Measurements from ENCODE around the gene ANKRD12.
A peak's percentile ranks its signal among the peaks of the same experiment; 100 is the strongest.
"Not testable (repeated sequence)": the region's sequence is repeated elsewhere in the genome, so short reads cannot be mapped to it uniquely, and the experiment has no call there.

The ANKRD12 gene

DNA sequence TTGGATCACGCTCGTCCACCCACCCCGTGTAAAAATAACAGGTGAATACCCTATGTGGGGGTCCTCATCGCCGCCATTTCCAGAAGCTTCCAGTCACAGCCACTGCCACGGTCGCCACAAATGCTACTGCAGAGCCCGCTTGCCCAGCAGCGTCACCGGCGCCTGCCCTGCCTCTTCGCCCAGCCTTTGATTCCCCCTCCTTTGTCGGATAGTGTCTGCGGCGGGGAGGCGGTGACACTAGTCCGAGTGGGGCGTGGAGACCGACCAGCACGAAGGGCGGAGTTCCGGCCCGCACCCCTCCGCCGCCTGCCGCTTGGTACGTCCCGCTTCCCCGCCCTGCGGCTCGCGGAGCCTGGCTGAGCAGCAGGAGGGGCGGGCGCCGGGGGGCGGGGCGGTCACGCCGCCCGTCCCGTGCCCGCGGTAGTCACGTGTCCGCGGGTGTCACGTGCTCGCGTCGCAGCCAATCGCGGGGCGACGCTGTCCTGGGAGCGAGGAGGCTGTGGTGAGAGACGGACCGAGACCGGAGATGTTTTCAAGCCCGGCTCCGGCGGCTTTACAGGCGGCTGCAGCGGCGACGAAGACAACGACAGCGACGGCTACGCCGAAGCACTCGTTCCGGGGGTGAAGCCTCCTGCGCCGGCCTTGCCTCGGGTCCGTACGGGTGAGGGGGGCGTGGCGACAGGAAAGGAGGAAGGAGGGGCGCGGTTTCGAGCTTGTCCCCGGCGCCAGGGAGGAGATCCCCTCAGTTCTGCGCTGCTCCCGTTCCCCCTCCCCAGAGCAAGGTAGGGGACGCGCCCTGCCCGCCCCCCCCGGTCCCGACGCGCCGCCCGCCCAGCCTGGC lies at the start of gene ANKRD12:
TSS of gene ANKRD12 (plus strand) at position 467 of the 841 bp plus-strand sequence. CDS start 45,652 bp downstream, outside the sequence.
- peak; percentile 98 for DNase-seq

DNA sequence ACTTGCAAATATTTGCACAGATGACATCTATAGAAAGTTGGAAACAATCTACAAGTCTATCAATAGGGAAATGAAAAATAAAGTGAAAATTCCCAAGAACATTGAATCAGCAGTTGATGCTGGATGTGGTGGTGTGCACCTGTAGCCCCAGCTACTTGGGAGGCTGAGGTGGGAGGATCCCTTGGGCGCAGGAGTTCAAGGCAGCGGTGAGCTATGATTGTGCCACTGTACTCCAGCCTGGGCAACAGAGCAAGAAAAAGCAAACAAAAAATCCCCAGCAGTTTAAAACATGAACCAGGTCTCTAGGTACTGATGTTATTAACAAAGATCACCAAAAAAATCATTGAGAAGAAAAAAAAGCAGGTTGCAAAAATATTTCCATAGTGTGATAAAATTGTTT lies 49.4 kb upstream of the ANKRD12 start:
- no peak for DNase-seq

DNA sequence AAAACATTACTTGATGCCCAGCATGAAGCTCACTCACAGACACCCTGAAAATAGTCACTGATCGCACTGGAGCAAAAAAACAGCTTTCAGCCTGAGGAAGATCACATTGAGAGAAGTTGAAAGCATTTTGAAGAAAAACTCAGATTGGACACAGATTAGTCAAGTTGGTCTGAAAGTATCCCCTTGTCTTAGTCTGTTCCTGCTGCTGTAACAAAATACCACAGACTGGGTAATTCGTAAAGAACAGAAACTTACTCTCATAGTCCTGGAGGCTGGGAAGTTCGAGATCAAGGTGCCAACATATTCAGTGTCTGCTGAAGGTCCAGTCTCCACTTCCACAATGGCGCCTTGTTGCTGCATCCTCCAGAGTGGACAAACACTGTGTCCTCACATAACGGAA lies 48.3 kb upstream of the ANKRD12 start:
- no peak for DNase-seq

DNA sequence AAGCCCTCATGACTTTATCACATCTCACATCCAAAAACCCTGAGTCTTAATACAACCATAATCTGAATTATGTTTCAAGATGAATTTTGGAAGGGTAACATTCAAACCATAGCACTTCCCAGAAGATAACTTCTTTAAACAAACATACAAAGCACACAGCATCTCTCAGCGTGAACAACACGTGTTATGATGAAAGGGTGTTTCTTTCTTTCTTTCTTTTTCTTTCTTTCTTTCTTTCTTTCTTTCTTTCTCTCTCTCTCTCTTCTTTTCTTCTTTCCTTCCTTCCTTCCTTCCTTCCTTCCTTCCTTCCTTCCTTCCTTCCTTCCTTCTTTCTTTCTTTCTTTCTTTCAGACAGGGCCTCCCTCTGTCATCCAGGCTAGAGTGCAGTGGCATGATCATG lies 47.9 kb upstream of the ANKRD12 start:
- DNase-seq, result not testable (repeated sequence)

DNA sequence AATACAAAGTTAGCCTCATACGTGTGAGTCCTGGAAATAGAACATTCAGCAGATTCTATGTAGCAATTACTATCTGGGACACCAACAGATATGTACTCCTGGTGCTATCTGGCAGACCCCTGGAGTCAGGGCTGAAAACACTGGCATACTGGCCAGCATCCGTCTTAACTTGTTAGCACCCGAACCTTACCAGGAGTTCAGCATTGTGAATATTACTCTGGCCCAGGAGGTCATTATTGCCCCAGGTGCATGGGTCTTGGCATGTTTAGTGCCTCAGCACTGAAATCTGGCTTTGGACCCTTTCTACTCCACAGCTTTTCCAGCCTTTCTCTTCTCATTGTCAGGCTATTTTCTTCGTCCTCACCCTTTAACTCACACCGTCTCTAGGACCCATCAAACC lies 46.0 kb upstream of the ANKRD12 start:
- DNase-seq, result no peak

DNA sequence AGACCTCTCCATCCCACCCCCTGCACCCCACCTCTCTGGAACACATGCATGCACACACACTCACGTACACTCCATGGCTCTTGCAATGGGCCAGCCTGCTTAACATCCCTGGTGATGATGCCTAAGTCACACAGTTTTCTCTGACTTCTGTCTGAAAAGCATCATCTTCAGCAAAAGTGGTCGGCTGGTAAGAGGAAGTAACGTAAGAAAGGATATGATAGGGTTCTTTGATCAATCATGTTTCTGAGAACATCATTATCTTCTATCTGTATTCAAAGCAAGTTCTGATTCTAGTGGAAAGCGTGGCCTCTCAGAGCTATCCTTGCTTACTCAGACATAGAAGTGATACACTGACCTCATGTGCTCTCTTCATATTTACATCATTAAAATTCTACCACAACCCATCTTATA lies 45.5 kb upstream of the ANKRD12 start:
- no peak for DNase-seq

DNA sequence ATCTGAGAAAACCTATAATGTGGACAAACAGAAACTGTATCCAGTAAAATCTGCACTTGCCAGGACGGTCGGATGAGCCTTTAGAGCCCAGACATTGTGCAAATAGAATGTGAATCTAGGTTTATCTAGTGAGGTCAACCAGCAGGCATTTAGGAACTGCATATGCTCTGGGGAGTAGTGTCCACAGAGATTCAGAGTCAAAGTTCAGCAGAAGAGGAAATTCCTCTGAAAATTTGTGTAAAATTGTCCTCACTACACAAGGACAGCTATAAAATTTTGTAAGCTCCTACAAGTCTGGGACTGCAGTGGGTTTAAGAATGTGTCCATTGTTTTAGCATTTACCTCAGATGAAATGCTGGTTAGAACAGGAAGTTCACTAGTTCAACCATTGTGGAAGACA lies 43.9 kb upstream of the ANKRD12 start:
- no peak for DNase-seq

DNA sequence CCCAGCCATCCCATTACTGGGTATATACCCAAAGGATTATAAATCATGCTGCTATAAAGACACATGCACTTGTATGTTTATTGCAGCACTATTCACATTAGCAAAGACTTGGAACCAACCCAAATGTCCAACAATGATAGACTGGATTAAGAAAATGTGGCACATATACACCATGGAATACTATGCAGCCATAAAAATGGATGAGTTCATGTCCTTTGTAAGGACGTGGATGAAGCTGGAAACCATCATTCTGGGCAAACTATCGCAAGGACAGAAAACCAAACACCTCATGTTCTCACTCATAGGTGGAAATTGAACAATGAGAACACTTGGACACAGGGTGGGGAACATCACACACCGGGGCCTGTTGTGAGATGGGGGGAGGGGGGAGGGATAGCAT lies 43.5 kb upstream of the ANKRD12 start:
- DNase-seq, result not testable (repeated sequence)

DNA sequence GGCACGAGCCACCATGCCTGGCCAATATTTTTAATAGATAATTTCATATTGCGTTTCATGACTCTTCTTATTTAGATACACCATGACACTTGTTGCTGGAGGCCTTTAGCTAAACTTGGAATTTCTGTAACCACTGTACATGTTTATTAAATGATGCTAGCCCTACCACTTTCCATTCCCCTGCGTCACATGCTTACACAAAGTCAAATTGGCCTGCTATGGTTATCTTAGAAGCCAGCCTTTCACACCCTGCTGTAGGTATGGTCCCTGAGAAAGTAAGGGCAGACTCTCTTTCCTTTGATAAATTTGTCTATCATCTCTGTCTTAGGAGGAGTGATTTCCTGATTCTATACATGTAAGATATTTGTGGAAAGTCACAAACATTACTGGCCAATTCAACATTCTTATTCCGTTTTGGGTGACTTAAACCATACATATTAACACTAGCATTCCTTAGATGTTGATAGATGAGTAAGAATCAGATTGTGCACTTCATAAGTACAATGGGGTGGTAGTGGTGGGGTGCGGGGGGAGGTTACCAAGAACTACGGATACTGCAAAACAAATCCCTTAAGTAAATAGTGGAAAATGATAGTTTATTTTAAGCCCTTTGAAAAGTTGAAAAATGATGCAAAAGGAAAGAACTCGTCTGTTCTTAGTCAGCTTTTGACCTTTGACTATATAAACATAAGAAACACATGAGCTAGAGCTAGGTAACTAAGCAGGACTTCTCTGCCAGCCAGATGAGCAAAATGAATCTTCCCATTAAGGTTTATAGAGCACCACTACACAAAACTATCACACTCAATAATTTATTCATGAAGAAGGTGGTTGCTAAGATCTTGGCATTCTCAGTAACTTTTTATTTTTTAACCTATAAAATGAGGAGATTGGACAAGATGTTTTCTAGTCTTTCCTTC lies 42.0 kb upstream of the ANKRD12 start:
- no peak for DNase-seq

DNA sequence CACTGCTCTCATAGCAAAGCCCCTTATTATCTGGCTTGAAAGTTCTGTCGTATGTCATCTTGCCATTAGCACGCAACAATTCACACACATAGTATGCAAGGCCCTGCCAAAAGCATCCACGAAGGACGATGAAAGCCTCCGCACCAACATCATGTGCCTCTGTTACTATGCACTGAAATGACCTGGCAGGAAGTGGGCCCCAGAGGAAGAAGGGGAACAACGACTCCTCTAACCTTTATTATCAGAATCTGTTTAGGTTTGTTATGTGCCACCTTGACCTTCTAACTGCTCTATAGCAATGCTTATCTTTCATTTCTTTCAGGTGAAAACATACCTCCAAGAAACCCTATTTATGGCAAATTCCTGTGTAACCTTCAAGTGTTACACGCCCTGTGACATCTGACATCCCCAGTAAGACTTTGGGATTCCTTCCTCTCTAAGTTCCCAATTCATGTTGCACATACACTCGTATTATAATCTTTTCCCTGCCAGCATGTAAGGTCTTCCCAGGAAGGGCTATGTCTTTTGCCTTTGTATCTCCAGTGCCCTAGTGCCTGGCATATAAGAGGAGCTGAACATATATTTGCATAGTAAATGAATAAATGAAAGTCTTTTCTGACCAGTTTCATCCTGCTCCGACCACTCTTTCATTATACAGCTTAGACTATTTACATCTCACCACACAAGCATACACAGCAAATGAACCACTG lies 41.1 kb upstream of the ANKRD12 start:
- DNase-seq, result no peak

DNA sequence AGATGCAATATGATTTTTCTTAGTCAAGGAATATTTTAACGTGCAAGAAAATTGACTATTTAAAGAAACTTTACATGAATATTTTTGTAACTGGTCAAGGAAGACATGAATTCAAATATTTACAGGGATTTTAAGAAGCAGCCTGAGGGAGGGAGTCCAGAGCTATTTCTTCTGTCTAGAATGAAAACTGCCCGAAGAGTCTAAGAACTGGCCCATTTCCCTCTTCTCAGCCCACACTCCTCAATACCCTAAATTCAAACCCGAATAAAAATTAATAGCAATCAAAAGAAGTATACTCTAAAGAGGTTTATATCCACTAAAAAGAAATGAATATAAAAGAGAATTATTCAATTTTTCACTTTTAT lies 40.6 kb upstream of the ANKRD12 start:
- no peak for DNase-seq

DNA sequence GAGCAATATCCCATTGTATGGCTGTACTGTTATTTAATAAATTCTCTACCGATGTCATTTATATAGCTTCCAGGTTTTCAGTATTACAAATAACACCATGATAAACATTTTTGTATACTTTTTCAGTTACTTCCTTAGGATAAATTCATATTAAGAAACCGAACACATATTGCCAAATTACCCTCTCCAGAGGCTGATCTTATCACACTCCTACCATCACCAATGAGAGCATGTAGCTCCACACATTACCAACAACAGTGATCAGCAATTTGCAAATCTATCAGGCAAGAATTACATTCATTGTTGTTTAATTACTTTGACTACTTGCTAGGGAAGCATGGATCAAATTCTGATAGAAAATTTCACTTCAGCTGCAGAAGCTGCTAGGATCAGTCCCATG lies 39.9 kb upstream of the ANKRD12 start:
- no peak for DNase-seq

DNA sequence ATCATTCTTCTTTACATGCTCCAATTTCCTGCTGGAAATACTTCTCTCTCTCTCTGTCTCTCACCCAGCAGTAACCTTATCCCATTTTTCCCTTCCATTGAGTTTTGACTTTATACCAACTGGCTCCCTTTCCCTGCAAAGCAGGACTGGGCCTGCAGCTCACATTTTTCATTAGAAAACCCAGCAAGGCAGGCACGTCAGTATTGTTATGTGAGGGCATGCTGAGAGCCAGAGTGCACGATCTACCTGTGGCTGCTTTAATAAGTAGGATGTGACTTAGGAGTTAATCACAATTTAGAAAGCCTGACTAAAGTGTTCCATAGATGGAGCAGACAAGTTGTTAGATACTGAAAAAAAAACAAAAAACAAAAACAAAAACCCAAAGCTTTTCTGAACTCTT lies 39.2 kb upstream of the ANKRD12 start:
- no peak for DNase-seq

DNA sequence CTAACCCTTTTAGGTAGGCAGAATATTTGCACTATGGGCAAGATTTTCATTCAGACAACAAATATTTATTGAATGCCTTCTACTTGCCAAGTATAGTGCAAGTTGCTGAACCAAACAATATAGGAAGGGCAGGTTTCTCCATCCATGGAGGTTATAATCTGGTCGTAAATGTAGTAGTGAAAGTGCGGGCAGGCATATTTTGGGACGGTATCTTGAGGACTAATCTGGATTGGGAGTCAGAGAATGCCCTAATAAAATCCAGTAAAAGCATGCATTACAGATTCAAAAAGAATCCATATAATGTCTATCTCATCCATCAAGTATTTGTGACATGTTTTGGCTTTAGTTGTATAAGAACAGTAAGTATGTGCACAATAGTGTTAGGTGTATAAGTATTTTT lies 35.8 kb upstream of the ANKRD12 start:
- no peak for DNase-seq

DNA sequence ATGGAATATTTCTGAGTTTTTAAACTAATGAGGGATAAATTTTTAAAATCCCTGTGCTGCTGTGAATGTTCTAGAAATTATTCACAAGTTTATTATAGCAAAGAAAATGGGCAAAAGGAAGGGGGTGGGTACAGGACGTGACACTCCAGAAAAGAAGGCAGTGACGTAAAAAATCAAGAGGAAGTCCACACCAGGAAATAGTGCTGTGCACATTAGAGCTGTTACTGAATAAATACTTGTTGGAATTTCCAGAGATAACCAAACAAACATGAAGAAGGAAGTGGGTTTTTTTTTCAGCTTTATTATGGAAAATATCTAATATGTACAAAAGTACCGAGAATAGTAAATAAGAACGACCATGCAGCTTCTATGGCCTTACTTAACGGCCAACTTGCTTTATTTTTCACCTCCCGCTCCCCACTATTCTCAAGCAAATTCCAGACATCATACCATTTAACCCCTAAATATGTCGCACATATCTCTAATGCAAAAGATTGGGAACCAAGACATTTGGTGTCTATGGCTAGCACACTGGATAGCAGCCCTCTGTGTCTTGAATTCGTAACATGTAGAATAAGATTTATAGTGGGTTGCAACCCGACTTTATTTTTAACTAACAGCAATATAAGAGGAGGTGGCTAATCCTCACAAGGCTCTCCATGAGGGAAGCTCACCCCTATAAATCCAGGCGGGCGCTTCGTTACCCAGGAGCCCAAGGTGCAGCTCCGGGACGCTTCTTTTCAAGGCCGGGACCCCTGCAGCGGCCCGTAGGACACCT lies 34.7 kb upstream of the ANKRD12 start:
- no peak for DNase-seq

DNA sequence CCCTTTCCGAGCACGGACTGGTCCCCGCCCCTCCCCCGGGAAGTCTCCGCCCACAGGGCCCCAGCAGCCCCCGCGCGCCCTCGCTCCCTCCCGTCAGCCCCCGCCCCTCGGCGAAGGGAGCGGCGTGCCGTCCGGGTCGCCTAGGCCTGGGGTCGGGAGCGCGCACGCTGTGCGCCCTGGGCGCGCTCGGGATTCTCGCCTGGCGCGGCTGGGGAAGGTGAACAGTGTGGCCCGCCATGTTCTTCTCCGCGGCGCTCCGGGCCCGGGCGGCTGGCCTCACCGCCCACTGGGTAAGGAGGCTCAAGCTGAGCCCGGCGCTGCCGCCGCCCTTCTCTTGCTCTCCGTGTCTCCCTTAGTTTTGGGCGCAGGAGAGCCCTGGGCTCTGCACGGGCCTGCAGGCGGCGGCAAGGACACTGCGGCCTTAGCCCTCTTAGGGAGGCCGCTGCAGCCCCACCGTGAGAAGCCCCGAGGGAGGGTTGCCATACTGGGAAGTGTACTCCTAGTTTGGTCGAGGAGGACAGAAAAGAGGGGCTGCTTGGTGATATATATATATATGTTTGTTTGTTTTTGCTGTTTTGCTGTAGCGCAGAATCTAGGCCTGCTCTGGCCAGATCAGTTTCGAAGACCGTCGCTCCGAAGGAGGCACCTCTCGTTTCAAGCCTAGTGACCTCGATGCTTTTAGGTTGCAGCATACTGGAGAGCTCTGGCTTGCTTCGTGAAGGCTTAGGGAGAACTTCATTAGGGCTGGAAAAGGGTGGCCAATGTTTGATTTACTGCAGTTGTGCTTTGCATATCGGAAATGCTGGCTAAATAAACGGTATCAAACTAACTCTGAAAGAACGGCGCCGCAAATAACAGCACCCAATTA lies 33.8 kb upstream of the ANKRD12 start, which contains the start of gene NDUFV2:
TSS of gene NDUFV2 (plus strand) at position 192 of the 868 bp plus-strand sequence. CDS start at position 237, 45 bp downstream.
- DNase-seq, result peak; percentile 99

DNA sequence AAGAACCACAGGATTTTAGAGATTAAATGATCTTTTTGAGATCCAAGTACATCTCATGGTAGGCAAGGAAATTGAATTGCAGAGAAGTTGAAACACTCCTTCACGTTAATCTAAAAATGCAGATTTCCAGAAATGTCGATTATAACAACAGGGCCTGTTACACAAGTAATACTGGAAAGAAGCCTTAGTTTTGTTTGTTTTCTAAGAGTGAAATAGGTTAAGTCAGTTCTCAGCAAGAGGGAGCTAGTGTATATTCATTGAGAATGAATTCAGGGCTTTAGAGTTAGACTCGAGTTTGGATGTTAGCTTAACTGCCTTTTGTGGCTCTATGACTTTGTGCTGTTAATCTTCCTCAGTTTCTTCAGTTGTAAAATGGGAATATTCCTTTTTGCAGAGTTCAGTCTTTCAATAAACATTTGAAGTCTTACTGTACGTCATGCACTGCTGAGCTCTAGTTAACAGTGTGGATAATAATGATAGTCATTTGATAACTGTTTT lies 33.2 kb upstream of the ANKRD12 start:
- DNase-seq, result no peak

DNA sequence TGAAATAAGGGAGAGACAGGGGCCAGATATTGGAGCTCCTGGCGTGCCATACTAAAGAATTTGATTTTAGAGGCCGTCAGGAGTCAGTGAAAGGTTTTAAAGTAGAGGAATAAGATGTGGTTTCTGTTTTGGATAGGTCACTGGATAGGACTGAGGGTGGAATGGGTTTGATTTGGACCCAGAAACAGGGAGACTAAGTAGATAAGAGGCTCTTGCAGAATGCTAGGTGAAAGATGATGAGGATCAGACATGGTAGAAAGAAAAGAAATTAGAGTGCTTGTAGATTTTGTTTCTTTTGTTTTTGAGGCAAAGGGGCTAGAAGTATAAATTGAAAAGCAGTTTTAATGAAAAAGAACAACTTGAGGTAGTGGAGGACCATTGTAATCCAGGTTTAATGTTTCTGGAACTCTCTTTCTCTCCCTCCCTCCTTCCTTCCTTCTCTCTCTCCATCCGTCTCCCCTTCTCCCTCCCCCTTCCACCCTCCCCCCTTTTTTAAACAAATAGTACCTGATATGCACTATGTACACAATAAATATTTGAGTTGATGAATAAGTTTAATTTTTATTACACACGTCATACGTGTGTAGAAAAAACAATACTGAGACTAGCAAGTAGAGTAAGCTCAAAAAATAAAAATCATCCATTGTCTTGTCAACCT lies 32.2 kb upstream of the ANKRD12 start:
- no peak for DNase-seq

DNA sequence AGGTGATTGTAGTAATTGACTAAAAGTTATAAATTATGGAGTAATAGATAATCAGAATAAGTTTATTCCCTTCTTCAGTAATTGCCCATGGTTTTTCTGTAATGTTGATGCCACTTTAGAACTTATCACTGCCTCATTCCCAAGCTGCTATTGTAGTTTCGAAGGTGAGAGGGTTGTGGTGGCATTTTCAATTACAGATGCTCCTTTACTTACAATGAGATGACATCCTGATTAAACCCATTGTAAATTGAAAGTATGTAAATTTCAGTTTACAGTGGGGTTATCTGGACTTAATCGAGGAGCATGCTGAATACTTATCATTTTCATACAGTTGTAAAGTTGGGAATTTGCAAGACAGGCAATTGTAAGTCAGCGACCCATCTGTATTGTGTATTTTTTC lies 31.2 kb upstream of the ANKRD12 start:
- DNase-seq, result no peak

DNA sequence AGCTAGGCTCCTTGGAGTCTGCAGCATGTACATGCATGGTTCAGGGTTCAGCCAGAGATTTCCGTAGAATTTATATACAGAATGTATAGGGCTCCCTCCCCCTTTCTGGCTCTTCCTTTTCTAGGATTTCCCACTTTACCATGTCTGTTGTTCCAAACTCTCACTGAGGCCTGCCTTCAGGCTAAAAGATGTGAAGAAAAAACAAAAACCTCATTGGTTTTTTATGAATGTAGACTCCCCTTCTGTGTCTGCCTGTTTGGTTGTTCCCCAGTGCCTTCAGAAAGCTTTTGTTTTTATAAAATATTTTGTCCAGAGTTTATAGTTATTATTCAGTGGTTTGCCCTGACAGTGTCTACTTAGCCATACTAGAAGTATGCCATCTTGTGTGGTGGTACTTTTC lies 30.5 kb upstream of the ANKRD12 start:
- no peak for DNase-seq
